GM18511 (cell line): Measurements from ENCODE around the gene SLC19A1.

Source experiments
- ATAC-seq: cut with Tn5 transposase; IDR thresholded peaks from one replicate; pipeline ENCODE4 v1.9.1; 2021; ENCODE audit warnings: mild to moderate bottlenecking, moderate library complexity; ENCODE audit not compliant: unreplicated experiment

The SLC19A1 gene

GRCh38 chr21:45522986-45523385, 19.3 kb downstream of the SLC19A1 start:
- ATAC-seq: no peak

- ATAC-seq: no peak
Observed at GRCh38 chr21:45522381-45522780, 19.9 kb downstream of the SLC19A1 start.

- no peak for ATAC-seq
Observed at GRCh38 chr21:45521241-45521640, 21.0 kb downstream of the SLC19A1 start.

- ATAC-seq: no peak
Observed at GRCh38 chr21:45519182-45519581, 23.1 kb downstream of the SLC19A1 start.

- ATAC-seq: no peak
Observed at GRCh38 chr21:45518742-45519141, 23.5 kb downstream of the SLC19A1 start.

- ATAC-seq: no peak
Observed at GRCh38 chr21:45517249-45518065, 24.8 kb downstream of the SLC19A1 start.

- ATAC-seq: no peak
Observed at GRCh38 chr21:45516671-45517151, 25.5 kb downstream of the SLC19A1 start.

GRCh38 chr21:45516071-45516670, 26.1 kb downstream of the SLC19A1 start:
- no peak for ATAC-seq

- no peak for ATAC-seq
Observed at GRCh38 chr21:45515241-45516061, 26.8 kb downstream of the SLC19A1 start.

GRCh38 chr21:45514311-45515021, 27.8 kb downstream of the SLC19A1 start:
- ATAC-seq: no peak

GRCh38 chr21:45513741-45514310, 28.4 kb downstream of the SLC19A1 start:
- no peak for ATAC-seq

GRCh38 chr21:45513003-45513717, 29.1 kb downstream of the SLC19A1 start:
- ATAC-seq: no peak

GRCh38 chr21:45512626-45513002, 29.6 kb downstream of the SLC19A1 start:
- no peak for ATAC-seq

GRCh38 chr21:45511661-45512431, 30.4 kb downstream of the SLC19A1 start:
- no peak for ATAC-seq

- ATAC-seq: no peak
Observed at GRCh38 chr21:45511007-45511406, 31.2 kb downstream of the SLC19A1 start.

GRCh38 chr21:45510466-45510955, 31.7 kb downstream of the SLC19A1 start:
- no peak for ATAC-seq

- no peak for ATAC-seq
Observed at GRCh38 chr21:45509566-45510465, 32.4 kb downstream of the SLC19A1 start.
